HG02840 (cell line): ENCODE measurements around the gene LHFPL4.

Source experiments
- ATAC-seq: cut with Tn5 transposase; IDR thresholded peaks from one replicate; pipeline ENCODE4 v1.9.1; 2021; ENCODE audit warnings: mild to moderate bottlenecking, moderate library complexity, moderate number of reproducible peaks; ENCODE audit not compliant: unreplicated experiment, low FRiP score

LHFPL4 gene

GRCh38 chr3:9480265-9480664 is 73.4 kb downstream of the LHFPL4 start:
- no peak for ATAC-seq

DNA sequence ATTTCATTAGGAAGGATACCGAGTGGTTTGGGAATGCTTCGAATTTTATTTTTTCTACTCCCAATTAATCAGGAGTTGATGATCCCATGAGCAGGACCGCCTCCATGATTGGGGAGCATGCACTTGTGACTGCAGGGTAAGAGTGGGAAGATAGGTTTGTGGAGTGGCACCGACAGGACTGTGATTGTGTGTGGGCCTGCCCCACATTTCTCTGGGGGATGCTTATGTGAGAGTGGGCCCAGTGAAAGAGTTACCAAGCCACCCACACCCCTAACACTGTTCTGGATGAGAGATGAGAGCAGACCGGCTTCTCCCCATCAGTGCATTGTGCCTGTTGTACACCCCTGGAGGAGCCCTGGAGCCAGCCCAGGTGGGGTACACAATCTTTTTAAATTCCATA is 76.7 kb downstream of the LHFPL4 start:
- no peak for ATAC-seq

DNA sequence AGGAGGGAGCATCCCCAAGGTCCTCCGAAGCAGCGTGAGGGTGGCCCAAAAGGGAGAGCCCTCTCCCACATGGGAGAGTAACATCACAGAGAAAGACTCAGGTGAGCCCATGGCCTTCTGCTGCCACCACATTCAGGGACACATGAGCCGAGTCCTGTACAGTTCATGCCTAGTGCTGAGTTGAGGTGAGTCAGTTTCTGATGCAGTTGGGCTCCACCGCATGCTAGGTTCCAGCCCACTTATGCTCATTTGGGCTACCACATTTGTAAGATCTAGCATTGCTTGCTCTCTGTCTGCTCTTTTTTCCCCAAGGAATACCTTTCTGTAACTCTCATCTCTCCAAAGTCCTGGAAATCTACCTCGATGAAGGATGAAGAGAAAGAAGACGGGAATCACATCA is 79.1 kb downstream of the LHFPL4 start:
- no peak for ATAC-seq

GRCh38 chr3:9473496-9474065 is 80.0 kb downstream of the LHFPL4 start:
- no peak for ATAC-seq

- ATAC-seq = no peak
Measured at GRCh38 chr3:9469986-9470385, 83.6 kb downstream of the LHFPL4 start.

DNA sequence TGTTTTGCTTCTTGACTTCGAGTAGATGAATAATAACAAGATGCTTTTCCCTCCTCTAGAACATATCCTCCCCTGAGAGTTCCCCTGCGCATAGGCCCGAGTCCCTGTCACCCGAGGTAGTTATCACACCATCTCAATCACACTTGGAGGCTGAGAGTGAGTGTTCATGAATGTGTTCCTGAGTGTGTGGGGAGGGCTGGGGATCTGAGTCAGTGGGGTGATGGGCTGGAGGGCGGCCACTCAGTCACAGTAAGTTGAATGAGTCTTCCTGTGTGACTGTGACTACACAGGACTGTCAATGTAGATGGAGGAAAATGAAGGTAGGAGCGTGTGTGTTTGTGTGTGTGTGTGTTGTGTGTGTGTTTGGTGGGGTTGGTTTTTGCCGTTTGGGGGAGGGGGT is 85.2 kb downstream of the LHFPL4 start:
- ATAC-seq = no peak

GRCh38 chr3:9467451-9467850 is 86.2 kb downstream of the LHFPL4 start:
- no peak for ATAC-seq

DNA sequence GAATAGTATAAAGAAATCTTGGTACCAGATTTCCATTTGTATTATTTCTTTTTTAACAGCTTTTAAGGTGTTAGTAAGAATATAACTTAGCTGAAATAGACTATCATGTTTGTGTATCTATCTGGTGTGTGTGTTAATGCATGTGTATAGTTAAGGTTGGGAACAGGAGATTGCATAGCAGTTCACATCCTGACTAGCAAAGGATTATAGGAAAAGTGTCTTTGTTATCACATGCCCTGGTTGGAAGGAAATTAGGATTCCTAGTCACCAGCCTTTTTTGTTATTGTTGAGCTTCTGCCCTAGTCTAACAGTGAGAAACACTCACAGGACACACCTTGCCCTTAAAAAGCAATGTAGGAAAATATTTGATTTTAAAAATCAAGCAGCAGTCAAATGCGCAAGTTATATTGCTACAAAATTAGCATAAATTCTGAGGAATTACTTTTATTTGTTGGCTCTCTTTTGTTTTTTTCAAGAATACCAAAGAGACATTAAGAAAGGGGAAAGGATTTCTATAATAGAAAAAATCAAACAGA is 98.0 kb downstream of the LHFPL4 start:
- ATAC-seq = no peak

DNA sequence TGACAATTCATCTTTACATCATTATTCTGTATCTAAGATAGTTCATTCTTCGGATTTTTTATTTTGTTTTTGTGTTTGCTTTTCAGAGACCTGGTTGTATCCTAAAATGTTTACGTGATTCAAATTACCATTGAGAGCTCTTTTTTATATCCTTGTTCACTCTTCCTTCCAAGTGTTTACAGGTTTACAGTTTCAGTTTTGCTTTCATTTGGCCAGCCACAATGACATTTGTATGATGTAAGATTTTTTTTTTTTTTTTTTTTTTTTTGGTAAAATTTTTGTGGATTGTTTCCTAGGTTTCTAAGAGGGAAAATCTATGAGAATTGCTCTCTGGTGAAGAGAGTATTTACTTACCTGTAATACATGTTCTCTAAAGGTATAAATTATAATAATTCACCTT is 101.2 kb downstream of the LHFPL4 start:
- no peak for ATAC-seq

DNA sequence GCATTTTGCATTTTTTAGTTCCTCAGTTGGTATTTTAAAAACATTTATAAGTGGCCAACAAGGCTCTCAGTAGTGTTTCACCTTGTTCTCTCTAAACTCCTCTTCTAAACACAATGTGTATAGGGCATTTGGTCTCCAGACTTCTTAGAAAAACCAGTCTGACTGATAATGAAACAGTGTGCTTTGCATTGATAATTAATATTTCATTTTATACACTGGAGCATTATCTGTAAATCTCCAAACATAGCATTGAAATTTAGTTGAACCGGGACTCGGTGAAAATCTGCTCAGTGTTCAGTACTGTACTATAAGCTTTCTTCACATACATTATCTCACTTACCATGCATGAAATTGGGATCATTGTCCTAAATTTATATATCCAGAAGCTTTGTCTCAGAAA is 102.6 kb downstream of the LHFPL4 start:
- ATAC-seq = no peak

- ATAC-seq = no peak
Measured at GRCh38 chr3:9450126-9450525, 103.5 kb downstream of the LHFPL4 start.

DNA sequence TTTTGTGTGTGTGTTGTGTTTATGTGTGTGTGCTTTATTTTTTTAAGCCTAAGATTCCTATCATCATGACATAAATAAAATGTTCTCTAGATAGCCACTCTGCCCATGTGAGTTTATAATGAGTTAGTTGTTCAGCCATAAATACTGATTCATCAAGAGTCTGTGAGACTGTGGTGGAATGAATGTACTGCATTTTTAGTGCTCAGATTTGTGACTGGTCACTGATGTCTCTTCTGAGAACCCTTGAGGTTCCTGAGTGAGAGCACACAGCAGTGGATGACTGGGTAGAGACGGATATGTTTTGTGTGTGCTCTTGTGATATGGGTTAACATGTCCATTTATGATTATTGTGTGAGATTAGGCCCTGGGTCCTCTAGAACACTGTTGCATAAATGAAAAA is 105.0 kb downstream of the LHFPL4 start:
- no peak for ATAC-seq
